Activated T-cell treated with anti-CD3 and anti-CD28 coated beads for 1 hour (primary cell): ENCODE measurements around the gene MIA2.
"Not testable (repeated sequence)": the region's sequence is repeated elsewhere in the genome, so short reads cannot be mapped to it uniquely, and the experiment has no call there.

Experiments
- DNase-seq: peaks from one replicate; pipeline ENCODE4 v3.0.0-alpha.2; 2020; ENCODE audit warnings: low read depth

MIA2 gene

GRCh38 chr14:39233680-39234326, at the start of gene MIA2:
TSS of gene MIA2 (plus strand) at chr14:39233915. CDS start at chr14:39234115, 200 bp downstream.
- no peak for DNase-seq

- DNase-seq, result no peak
Observed at GRCh38 chr14:39184628-39185255, 49.0 kb upstream of the MIA2 start.

- DNase-seq, result no peak
Observed at GRCh38 chr14:39185256-39186049, 48.3 kb upstream of the MIA2 start.

DNA sequence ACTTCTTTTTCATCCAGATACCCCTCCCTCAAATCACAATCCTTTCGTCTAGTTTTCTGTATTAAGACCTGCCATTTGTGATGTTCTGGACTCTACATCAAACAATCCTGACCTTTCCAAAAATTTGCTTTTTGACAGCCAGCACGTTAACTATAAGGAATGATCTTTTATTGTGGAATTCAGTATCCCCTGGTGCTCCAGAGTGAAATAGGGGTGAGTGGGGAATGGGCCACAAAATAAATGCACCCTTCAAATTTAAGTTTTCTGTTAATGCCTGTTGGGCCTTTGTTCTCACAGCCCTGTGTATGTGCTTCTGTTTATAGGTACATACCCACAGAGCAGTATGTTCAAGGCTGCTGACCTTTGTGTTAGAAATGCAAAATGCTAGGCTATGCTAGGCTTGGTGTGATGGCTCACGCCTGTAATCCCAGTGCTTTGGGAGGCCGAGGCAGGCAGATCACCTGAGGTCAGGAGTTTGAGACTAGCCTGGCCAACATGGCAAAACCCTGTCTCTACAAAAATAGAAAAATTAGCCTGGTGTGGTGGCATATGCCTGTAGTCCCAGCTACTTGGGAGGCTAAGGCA, 46.7 kb upstream of the MIA2 start:
- DNase-seq, result no peak

DNA sequence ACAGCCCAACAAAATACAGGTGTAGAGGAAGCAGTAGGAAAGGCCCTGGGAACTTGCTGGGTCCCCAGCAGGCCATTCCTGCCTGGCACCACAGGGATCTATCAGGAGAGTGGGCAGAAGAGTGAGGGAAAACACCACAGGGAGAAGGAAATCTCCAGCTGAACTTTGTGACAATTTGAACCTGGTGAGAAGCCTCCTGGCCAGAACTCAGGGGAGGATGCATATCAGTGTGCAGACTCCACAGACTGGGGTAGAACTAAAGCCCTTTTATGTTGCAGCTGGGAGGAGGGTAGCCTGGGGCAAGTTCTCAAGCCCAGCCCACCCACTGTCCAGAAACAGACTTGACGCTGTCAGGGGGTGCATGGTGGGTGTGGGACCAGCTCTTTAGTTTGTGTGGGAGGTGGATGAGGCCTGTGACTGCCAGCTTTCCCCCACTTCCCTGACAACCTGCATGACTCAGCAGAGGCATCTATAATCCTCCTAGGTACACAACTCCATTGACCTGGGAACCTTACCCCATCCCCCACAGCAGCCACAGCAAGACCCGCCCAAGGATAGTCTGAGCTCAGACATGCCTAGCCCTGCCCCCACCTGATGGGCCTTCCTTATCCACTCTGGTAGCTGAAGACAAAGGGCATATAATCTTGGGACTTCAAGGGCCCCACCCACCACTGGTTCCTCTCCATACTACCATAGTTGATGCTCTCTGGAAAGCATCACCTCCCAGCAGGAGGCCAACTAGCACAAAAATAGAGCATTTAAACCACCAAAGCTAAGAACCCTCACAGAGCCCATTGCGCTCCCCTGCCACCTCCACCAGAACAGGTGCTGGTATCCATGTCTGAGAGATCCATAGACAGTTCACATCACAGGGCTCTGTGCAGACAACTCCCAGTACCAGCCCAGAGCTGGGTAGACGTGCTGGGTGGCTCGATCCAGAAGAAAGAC, 29.8 kb upstream of the MIA2 start:
- no peak for DNase-seq

DNA sequence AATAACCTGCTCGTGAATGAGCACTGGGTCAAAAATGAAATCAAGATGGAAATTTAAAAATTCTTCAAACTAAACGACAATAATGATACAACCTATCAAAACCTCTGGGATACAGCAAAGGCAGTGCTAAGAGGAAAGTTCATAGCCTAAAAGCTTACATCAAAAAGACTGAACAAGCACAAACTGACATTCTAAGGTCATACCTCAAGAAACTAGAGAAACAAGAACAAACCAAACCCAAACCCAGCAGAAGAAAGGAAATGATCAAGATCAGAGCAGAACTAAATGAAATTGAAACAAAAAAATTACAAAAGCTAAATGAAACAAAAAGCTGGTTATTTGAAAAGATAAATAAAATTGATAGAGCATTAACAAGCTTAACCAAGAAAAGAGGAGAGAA, 26.3 kb upstream of the MIA2 start:
- DNase-seq, result not testable (repeated sequence)

- no peak for DNase-seq
Observed at GRCh38 chr14:39211109-39211741, 22.5 kb upstream of the MIA2 start.

- no peak for DNase-seq
Observed at GRCh38 chr14:39212034-39212433, 21.7 kb upstream of the MIA2 start.

- DNase-seq, result no peak
Observed at GRCh38 chr14:39212693-39213092, 21.0 kb upstream of the MIA2 start.

DNA sequence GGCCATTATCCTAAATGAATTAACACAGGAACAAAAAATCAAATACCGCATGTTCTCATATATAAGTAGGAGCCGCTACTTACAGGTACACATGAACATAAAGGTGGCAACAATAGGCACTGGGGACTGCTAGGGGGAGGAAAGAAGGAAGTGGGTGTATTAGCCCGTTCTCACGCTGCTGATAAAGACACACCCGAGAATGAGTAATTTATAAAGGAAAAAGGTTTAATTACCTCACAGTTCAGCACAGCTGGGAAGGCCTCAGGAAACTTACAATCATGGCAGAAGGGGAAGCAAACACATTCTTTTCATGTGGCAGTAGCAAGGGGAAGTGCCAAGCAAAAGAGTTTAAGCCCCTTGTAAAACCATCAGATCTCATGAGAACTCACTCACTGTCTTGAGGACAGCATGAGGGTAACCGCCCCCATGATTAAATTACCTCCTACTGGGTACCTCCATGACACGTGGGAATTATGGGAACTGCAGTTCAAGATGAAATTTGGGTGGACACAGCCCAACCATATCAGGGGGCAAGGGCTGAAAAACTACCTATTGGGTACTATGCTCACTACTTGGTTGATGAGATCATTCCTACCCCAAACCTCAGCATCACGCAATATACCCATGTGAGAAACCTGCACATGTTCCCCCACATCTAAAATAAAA, 16.4 kb upstream of the MIA2 start:
- no peak for DNase-seq

GRCh38 chr14:39218171-39218769, 15.4 kb upstream of the MIA2 start:
- DNase-seq, result no peak

- no peak for DNase-seq
Observed at GRCh38 chr14:39219075-39219499, 14.6 kb upstream of the MIA2 start.

DNA sequence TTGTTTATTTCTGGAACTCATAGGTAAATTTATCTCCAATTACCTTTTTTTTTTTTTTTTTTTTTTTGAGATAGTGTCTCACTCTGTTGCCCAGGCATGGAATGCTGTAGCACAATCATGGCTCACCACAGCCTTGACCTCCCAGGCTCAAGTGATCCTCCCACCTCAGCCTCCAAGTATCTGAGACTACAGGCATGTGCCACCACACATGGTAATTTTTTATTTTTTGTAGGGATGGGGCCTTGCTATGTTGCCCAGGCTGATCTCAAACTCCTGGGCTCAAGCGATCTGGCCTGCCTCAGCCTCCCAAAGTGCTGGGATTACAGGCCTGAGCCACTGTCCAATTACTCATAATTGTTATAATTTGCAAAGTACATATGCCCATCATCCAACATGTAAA, 13.2 kb upstream of the MIA2 start:
- DNase-seq, result not testable (repeated sequence)

DNA sequence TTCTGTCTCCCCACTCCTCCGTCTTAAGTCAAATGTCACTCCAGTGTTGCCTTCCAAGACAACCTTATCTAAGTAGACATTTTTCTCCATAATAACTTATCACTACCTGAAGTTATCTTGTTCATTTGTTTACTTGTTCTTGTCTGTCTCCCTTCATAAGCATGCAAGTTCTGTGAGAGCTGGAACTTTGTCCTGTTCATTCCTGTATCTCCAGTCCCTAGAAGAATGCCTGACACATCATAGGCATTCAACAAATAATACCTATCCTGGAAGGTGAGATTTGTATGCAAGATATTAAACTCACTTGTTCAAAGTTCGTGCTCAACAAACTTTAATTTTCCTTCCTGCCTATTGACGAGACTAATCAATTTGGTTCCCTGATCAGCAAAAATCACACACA, 5.7 kb upstream of the MIA2 start:
- no peak for DNase-seq

DNA sequence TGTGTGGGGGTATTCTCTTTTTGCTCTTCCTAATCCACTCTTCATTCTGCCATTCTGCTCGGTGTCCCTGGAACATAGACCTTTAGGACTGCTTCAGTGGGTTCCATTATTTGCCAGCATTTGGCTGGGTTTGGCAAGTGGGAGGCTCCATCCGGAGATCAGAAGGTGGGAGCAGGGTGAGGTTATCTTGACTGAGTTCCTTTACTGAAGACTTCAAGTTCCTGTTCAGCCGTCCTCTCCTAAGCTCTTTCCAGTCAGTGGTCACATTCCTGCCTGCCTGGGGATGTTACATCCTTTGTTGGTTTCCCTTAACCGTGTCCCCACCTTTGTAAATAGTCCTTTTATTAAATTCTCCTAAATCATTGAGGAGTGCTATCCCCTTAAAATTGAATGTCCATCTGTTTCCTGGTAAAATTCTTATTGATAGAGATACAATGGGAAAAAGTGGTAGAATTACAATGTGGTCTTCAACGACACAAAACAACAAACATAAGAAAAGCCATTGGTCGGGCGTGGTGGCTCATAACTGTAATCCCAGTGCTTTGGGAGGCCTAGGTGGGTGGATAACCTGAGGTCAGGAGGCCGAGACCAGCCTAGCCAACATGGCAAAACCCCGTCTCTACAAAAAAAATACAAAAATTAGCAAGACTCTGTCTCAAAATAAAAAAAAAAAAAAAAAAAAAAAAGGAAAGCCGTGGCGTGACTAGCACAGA, 5.0 kb upstream of the MIA2 start:
- DNase-seq, result no peak

DNA sequence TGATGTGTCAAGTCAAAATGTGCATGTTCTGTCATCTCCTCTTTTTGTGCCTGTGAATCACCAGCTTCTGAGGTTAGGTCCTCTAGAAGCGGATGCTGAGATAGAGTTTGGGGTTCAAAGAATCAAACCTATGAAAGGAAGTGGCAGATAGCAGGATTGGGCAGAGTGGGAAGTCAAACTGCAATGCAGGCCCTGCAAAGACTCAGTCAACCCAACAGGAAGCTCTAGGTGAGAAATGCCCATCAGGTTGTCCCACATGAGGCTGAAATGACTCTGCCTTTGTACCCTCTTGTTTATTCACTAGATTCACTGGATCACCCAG, 4.5 kb upstream of the MIA2 start:
- peak; percentile 19 for DNase-seq

DNA sequence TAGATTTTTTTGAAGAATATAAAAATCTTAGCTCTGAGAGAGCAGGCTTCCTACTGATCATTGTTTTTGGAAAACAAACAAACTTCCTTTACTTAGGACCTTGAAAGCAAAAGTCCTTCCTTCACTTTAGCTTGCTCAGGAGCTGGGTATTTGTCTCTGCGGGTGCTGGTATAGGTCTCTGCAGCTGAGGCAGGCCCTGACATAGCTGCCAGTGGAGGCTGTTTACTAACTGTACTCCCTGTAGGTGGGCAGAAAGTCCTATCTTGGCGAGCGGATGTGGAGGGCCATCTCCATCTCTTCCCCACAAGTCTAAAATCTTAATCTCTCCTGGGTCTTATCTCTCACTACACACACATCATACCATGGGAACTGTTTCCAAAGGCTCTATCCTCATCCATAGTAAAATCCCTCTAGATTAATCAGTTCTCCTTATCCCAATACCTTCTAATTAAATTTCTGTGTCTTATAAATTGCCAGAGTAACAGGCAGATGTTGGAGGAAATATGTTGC, 4.1 kb upstream of the MIA2 start:
- DNase-seq, result no peak

DNA sequence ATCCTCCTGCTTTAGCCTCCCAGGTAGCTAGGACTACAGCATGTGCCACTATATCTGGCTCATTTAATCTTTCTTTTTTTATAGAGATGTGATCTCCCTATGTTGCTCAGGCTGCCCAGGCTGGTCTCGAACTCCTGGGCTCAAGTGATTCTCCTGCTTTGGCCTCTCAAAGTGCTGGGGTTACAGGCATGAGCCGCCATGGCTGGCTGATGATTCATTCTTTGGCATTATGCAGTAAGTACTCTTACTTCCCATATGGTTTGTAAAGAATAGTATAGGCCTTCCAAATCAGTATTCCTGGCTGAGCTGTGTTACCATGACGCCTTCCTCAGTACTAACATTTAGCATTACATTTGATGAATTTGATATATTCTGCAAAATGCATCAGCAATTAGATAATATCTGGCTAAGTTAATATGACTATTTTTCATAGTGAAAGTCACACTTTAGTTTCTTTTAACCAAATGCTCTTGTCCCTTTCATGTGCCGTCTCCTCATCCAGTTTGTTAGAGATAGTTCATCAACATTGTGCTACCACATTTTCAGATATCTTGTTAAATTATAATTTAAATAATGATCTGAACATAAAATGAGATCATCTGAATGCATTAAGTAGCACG, 3.2 kb upstream of the MIA2 start:
- DNase-seq, result no peak
